Parathyroid adenoma (tissue), 2 donors: ENCODE results near the gene BICDL1.

Source experiments
- H2AFZ ChIP-seq: fragments of 300-600 bp; sonication (generic); one replicate; pipeline ENCODE4 v1.7.0; 2017; ENCODE audit warnings: antibody characterized with exemption, mild to moderate bottlenecking
- H3K27ac ChIP-seq: fragments of 300-600 bp; sonication (generic); one replicate; pipeline ENCODE4 v1.7.0; 2017
- H3K27me3 ChIP-seq: fragments of 300-600 bp; sonication (generic); one replicate; pipeline ENCODE4 v1.7.0; 2017; ENCODE audit warnings: low read length; ENCODE audit not compliant: control insufficient read depth, insufficient read depth
- H3K36me3 ChIP-seq: fragments of 300-600 bp; sonication (generic); one replicate; pipeline ENCODE4 v1.7.0; 2017; ENCODE audit warnings: low read length; ENCODE audit not compliant: control insufficient read depth, insufficient read depth
- H3K4me1 ChIP-seq: fragments of 300-600 bp; sonication (generic); one replicate; pipeline ENCODE4 v1.7.0; 2017; ENCODE audit warnings: control low read depth
- H3K4me2 ChIP-seq: fragments of 300-600 bp; sonication (generic); one replicate; pipeline ENCODE4 v1.7.0; 2017; ENCODE audit warnings: low read length
- H3K4me3 ChIP-seq: fragments of 300-600 bp; sonication (generic); one replicate; pipeline ENCODE4 v1.7.0; 2017; ENCODE audit warnings: low read depth, low read length
- H3K79me2 ChIP-seq: fragments of 300-600 bp; sonication (generic); one replicate; pipeline ENCODE4 v1.7.0; 2017; ENCODE audit warnings: control low read depth
- H3K9ac ChIP-seq: fragments of 300-600 bp; sonication (generic); one replicate; pipeline ENCODE4 v1.7.0; 2017; ENCODE audit warnings: mild to moderate bottlenecking
- H3K9me3 ChIP-seq: fragments of 300-600 bp; sonication (generic); one replicate; pipeline ENCODE4 v1.7.0; 2017; ENCODE audit warnings: low read length; ENCODE audit not compliant: control insufficient read depth
- TF ChIP-seq, protein P1 (sequence below): fragments of 300-600 bp; sonication (generic); IDR thresholded peaks from one replicate; pipeline ENCODE4 v1.7.0; 2017; ENCODE audit warnings: antibody characterized with exemption, mild to moderate bottlenecking
- donor health status: primary hyperparathyroidism.

BICDL1 gene

DNA sequence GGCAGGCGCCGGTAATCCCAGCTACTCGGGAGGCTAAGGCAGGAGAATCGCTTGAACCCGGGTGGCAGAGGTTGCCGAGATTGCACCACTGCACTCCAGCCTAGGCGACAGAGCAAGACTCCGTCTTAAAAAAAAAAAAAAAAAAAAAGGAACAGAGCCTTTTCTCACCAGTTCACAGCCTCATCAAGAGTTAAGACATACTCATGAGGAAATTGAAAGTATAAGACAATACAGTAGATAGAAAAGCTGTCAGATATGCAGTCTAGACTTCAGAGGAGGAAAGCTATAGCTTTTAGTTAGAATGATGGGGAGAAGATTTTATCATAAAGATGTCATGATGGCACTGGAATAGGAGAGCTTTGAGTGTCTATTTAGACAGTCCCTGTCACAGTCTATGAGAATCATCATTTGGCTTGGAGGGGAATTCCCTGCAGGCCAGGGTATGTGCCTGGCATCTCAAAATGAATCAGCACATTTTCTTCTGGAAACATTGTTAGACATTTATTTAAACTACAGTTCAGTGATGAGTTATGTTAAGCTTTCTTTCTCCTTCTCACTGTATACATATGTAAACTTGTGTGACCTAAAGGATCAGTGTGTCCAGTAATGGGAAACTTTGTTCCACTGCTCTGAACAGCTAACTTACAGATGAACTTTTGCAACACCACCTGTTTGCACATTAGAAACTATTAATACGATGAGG lies 130.4 kb downstream of the BICDL1 start:
- no peaks in the 10 kb centered on the region for H3K9me3 ChIP-seq
- H3K36me3 ChIP-seq, result no peaks in the 10 kb centered on the region
- peaks cover 9% of the 10 kb centered on the region for H3K4me1 ChIP-seq
- no peaks in the 10 kb centered on the region for H3K27me3 ChIP-seq
- H3K9ac ChIP-seq, result no peak overlapping the region
- H3K27ac ChIP-seq, result no peak overlapping the region
- H3K4me2 ChIP-seq, result no peak overlapping the region
- H2AFZ ChIP-seq, result no peak overlapping the region
- TF ChIP-seq, protein P1, sequence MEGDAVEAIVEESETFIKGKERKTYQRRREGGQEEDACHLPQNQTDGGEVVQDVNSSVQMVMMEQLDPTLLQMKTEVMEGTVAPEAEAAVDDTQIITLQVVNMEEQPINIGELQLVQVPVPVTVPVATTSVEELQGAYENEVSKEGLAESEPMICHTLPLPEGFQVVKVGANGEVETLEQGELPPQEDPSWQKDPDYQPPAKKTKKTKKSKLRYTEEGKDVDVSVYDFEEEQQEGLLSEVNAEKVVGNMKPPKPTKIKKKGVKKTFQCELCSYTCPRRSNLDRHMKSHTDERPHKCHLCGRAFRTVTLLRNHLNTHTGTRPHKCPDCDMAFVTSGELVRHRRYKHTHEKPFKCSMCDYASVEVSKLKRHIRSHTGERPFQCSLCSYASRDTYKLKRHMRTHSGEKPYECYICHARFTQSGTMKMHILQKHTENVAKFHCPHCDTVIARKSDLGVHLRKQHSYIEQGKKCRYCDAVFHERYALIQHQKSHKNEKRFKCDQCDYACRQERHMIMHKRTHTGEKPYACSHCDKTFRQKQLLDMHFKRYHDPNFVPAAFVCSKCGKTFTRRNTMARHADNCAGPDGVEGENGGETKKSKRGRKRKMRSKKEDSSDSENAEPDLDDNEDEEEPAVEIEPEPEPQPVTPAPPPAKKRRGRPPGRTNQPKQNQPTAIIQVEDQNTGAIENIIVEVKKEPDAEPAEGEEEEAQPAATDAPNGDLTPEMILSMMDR, result no peak
- peaks cover 16% of the 10 kb centered on the region for H3K79me2 ChIP-seq
- H3K4me3 ChIP-seq, result no peak overlapping the region

DNA sequence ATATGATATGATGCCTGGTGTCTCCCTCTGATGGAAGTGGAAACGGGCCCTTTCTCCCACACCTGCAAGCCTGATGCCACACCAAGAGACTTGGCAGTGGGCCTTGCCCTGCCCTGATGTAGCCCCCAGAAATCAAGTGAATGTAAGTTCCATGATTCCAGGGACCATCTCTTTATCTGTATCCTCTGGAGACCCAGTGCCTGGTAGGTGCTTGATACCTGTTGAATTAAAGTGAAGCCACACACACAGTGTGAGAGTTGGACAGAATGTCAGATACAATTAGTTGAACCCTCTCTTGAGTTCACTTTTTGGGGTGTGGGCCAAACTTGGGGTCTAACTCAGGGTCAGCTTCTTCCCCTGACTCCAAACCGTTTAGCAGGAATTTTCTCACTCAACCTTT lies 132.3 kb downstream of the BICDL1 start:
- Histone ChIP-seq H2AFZ (no peak overlapping the region), H3K9me3 (no peaks in the 10 kb centered on the region), H3K27ac (no peak overlapping the region), H3K4me2 (no peak overlapping the region), H3K4me3 (no peak overlapping the region), H3K9ac (no peak overlapping the region), H3K79me2 (no peaks in the 10 kb centered on the region), H3K36me3 (no peaks in the 10 kb centered on the region), H3K27me3 (no peaks in the 10 kb centered on the region), H3K4me1 (no peaks in the 10 kb centered on the region)
- TF ChIP-seq, protein P1, result no peak

DNA sequence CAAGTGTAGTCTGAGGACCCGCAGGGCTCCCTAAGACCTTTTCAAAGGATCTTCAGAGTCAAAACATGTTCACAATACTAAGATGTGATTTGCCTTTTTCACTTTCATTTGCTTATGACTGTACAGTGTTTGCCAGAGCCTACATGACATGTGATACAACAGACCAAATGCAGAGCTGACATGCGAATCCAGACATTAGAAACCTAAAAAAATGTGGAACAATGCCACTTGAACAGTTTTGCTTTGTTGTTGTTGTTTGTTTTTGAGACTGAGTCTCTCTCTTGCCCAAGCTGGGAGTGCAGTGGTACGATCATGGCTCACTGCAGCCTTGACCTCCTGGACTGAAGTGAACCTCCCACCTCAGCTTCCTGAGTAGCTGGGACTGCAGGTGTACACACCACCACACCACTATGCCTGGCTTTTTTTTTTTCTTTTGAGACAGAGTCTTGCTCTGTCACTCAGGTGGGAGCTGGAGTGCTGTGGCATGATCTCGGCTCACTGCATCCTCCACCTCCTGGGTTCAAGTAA lies 132.8 kb downstream of the BICDL1 start:
- H2AFZ ChIP-seq, result no peak overlapping the region
- H3K36me3 ChIP-seq, result no peaks in the 10 kb centered on the region
- H3K4me2 ChIP-seq, result no peak overlapping the region

DNA sequence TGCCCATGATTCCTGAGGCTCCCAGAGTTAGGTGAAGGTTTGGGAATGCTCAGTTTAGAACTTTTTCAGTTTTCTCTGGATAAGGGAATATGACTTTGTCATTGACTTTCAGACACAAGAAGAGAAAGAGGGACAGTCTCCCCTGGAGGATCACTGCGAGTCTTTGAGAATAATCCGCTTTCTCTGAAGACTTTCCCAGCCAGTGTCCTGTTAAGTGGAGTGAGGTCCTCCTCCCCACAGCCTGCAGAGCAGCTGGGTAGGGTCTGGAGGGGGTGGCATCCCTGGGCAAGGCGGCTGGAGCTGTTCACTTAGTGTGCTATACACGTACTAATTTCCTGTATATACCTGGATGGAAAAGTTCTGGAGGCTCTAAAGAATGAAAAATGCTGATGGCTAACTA lies 136.0 kb downstream of the BICDL1 start:
- H3K9ac ChIP-seq, result no peak overlapping the region
- no peak overlapping the region for H3K27ac ChIP-seq
- no peak overlapping the region for H3K4me2 ChIP-seq
- no peak overlapping the region for H3K4me3 ChIP-seq
- no peaks in the 10 kb centered on the region for H3K36me3 ChIP-seq
- no peaks in the 10 kb centered on the region for H3K27me3 ChIP-seq
- no peaks in the 10 kb centered on the region for H3K79me2 ChIP-seq
- TF ChIP-seq, protein P1, result no peak
- no peaks in the 10 kb centered on the region for H3K9me3 ChIP-seq
- no peaks in the 10 kb centered on the region for H3K4me1 ChIP-seq
- no peak overlapping the region for H2AFZ ChIP-seq

More for the DNA sequence above, 132.8 kb downstream of the BICDL1 start:
- H3K9me3 ChIP-seq, result no peaks in the 10 kb centered on the region
- no peaks in the 10 kb centered on the region for H3K4me1 ChIP-seq
- H3K9ac ChIP-seq, result no peak overlapping the region
- H3K4me3 ChIP-seq, result no peak overlapping the region
- no peaks in the 10 kb centered on the region for H3K79me2 ChIP-seq
- H3K27me3 ChIP-seq, result no peaks in the 10 kb centered on the region
- H3K27ac ChIP-seq, result no peak overlapping the region
- TF ChIP-seq, protein P1, result no peak
